DMS153 treated with DMSO at 0.1 percent for 48 hours (cell line): ENCODE measurements around the gene ZNRF2.

Source experiments
- DNase-seq: peaks from one replicate; lab custom pipeline; 2025; ENCODE audit not compliant: unreplicated experiment; lab: John Stamatoyannopoulos, UW

The ZNRF2 gene

DNA sequence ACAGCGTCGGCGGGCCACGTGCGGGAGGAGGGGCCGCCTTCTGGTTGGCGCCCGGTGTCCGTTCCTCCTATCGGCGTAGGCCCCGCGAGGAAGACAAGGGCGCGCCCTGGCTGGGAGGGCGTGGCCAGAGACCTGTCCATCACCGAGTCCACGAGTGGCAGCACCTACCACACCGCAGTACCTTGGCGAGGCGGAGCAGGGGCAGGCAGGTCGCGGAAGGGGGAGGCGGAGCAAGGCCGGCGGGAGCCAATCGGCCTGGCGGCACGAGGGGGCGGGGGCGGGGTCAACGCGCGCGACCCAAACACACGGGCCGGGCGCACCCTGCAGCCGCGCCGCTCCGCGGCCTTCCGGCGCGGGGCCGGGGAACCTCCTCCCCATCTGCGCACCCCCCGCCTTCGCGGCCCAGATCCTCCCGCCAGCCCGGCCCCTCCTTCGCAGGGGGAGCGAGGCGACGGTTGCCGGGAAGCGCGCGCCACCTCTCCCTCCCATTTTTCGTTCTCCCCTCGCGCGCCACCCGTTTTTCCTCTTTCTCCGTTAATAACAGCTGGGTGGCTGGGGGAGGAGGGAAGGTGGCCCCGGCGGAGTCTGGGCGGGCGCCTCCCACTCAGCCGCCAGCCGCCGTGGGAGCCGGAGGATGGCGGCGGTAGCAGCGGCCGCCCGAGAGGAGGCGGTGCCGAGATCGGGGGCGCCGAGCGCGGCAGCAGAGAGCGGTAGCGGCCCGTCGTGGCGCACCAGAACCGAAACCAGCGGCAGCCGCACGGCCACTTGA is at the start of gene ZNRF2:
Gene ZNRF2 (plus strand): TSS at position 300 of the 769 bp plus-strand sequence. CDS start 761 bp downstream, outside the sequence.
- peak; percentile 99 for DNase-seq

DNA sequence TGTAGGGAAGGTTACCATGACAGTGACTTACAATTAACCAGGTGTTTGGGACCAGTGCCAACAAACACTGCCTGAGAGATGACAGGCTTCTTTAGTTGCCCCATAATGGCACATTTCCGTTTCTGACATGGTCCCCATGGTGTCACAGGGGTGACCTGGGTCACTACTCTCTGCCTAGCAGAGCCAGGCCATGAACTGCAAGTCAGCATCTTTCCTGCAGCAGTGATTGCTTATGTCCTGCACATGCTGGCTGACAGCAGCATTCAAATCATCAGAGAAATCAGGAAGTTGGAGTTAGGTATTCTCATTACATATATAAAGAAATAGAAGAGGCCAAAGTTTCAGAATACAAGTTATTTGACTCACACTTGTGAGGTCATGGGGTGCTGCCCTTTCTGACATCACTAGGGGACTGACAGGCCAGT is 47.1 kb upstream of the ZNRF2 start:
- peak; percentile 65 for DNase-seq

DNA sequence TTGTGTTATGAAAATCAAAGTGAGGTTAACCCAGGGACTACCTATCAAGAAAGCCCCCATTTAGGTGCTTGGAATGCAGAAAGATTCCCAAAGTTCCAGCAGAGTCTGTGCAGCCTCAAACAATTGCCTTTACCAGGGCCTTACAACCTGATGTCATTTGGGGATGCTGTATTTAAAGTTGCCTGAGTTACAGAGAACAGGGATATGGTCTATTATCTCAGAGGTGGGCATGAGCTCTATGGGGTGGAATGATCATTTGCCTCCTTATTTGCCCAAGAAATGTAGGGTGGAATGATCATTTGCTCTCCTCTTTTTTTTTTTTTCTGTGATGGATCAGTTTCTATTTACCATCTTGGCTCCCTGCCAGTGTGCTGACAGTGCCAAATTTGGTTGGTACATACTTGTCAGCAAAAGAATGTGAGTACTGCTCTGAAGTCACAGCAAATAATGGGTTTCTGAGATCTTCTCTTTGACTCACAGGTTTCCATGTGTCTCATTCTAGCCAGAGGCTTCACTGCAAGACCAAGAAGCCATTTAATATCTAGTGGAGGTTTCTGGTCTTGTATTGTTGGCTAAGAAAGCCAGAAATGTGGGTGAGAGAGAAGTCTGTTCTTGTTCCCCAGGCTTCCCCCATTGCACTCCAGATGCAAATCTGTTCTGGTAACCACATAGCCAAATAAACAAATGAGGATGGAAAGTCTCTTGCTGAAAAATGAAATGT is 45.5 kb upstream of the ZNRF2 start:
- DNase-seq = peak; percentile 90

DNA sequence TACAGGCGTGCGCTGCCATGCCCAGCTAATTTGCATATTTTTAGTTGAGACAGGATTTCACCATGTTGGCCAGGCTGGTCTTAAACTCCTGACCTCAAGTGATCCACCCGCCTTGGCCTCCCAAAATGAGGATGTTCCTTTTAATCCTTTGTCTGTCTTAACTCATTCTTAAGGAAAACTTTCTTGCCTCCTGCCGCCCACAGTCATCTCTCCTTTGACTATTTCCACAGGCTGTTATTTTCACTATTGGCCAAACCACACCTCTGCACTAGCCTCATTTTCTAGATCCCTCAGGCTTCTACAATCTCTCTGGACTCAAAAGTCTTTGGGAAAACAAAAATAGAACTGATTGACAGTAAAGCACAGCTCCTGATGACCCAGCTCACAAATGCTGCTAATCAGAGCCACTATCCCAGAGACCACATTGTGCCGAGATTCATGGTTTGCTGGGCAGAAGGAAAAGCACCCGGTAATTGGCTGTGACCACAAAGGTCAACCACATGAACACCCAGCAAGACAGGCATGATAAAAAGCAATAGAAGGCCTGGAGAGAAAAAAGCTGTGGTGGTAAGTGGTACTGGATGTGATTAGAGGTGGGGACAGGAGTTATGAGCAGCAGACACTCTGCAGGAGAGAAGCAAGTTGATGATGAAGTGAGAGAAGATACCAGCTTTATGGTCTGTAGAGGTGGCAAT is 44.1 kb upstream of the ZNRF2 start:
- no peak for DNase-seq

DNA sequence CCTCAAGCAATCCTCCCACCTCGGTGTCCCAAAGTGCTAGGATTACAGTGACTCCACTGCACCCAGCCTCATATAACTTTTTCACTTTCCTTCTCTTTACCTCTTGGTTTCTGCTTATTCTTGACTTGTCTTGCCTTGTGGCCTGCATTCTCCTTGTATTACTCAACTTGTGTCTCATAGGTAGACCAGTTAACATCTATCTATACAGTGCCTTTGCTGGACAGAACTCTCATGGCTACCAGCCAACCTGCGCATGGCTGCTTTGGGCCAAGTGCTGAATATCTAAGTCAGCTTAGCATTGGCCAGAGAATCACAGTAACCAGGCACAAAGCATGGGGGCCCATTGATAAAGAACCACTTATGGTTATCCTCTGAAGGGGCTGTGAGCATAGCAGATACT is 42.6 kb upstream of the ZNRF2 start:
- no peak for DNase-seq

DNA sequence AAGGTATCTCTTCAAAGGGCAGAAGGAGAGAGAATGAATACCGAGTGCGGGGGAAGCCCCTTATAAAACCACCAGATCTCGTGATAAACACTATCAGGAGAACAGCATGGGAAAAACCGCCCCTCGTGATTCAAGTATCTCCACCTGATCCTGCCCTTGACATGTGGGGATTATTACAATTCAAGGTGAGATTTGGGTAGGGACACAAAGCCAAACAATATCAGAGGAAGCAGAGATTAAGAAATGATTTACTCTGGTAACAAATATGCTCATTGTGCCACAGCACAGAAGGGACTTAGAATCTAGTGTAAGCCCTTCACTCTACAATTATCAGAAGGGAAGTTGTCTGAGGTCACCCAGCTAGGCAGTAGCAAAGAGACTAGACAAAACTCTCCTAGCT is 40.1 kb upstream of the ZNRF2 start:
- DNase-seq = no peak

DNA sequence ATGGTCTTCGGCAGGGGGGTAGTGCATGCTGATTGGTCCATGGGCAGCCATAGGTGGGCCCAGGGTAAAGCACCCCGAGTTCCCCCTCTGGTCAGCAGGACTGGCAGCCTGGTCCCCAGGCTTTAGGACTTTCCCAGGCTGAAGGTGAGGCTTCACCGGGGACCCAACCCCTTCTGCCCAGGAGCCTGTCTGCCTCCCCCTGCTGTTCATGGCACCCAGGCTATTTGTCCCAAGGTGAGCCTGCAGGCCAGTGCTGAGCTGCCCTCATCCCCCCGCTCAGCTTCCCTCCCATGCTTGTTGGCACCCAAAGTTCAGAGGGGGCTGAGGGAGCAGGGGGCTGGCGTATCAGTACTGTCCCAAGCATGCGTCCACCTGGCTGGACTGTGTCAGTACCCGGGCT is 38.5 kb upstream of the ZNRF2 start:
- DNase-seq = no peak

DNA sequence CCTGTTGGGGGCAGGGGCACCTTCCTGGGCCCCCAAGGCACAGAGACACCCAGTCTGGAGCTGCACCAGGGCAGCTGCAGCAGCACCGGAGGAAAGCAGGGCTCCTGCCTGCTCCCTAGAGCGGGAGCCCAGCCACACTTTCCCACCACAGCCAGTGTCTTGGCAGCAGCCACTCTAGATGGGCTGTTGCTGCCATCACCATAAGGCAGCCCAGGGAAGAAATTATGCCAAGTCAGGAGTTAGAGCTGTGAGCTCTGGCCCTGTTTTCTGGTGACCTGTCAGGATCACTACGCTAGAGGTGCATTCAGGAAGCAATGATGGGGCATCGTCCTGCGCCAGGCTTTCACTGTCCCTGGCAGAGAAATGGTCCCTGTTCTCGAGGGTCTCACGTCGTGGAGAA is 38.0 kb upstream of the ZNRF2 start:
- no peak for DNase-seq

DNA sequence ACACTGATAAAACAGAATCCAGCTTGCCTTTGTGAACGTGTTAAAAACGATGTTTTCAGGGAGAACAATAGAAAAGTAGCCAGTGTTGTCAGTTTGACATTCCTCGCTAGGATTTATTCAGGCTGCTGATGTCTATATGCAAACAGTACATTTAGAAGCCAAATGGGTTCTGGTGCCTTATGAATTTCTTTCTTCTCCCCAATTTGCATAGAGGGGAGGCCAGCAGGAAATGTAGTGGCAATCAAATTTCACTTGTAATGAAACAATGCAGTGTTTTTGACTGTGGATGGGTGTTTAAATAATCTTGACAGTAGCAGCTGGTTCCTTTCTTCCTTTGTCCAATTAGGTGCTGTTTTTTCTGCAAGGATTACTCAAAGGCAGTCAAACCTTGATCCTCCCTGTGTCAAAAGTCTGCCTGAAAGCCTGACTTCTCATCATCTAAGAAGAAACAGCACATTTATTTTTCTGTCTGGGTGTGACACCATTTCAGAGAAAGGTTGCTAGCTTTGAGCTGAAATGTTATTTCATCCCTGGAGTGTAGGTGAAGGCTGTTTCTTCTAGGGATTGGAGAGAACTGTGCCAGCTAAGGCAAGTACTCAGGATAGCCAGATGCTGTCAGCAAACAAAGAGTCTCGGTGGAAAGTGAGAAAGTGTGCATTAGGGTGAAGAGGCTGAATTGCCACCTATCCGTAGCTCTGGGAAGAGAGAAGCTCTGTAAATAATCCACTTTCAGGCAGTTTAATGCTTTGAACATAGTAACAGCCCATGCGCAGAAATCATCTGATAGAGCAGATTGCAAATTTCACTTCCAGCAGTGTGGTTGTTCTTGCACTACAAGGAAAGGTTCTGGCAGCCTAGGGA is 36.6 kb upstream of the ZNRF2 start:
- DNase-seq = peak; percentile 57

DNA sequence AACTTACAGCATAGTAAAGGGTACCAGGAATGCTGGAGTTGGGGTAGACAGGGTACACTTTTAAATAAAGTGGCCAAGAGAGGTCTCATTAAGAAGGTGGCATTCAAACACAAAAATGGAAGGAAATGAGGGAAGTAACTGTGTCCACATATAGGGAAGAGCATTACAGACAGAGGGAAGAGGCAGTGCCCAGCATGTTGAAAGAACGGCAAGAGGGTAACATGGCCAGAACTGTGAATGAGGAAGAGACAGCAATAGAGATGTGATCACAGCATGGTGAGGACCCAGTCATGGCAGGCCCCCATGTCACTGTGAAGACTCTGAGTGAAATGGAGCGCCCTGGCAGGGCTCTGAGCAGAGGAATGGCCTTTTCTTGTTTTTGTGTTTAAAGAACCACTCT is 35.1 kb upstream of the ZNRF2 start:
- DNase-seq = no peak

DNA sequence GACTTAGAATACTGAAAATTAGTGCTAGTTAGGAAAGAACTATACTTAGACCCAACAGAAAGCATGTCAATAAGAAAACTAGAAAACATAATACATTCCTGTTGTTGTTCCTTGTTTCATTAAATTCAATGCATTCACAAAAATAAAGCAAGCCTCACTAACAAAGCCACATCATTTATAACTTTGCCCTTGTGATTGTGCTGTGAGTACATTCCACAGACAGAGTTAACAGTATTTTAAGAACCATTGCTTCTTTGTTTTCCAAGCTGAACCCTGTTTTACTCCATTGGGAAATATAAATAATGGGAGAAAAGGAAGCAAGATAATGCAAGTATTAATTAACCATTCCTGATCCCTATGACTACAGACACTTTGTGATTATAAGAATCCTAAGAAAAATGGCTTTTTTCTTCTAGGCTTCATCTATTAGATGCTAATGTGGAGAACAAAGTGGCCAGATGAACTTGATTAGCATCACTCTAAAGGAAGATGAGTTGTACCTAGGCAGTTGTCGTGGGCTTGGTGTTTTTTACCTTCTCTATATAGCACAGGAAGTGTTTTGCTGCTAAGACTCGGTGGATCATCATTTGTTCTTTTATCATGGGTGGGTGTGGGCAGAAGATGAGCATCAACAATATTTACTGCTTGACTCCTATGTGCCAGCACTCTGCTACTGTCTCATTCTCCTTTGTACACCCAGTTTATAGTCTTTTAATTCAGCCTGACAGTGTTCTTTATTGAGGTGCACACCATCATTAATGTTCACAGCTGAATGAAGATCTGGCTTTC is 34.2 kb upstream of the ZNRF2 start:
- DNase-seq = no peak

DNA sequence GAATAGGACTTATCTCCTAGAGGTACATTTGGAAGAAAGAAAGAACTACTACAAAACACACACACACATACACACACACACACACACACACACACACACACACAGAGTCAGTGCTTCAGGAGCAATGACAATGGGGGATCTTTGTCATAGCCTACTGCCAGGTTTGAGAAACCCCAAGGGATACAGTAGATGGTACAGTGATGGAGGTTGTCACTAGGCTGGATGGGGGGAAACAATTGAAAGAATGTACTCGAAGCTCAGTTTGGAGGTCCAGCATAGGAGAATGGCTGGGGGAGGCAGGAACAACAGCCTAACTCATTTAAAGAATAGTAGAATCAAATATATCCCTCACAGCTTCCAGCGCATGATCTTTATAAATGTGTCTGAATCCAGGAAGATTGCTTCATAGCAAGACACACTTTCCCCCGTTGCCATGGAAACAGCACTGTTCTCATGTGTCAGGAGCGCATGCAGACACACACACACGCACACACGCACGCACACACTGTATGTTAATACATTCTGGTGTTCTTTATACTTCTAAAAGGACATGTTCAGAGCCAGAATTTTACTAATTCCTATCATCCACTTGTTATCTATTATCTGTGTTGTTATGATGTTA is 32.6 kb upstream of the ZNRF2 start:
- DNase-seq = no peak

DNA sequence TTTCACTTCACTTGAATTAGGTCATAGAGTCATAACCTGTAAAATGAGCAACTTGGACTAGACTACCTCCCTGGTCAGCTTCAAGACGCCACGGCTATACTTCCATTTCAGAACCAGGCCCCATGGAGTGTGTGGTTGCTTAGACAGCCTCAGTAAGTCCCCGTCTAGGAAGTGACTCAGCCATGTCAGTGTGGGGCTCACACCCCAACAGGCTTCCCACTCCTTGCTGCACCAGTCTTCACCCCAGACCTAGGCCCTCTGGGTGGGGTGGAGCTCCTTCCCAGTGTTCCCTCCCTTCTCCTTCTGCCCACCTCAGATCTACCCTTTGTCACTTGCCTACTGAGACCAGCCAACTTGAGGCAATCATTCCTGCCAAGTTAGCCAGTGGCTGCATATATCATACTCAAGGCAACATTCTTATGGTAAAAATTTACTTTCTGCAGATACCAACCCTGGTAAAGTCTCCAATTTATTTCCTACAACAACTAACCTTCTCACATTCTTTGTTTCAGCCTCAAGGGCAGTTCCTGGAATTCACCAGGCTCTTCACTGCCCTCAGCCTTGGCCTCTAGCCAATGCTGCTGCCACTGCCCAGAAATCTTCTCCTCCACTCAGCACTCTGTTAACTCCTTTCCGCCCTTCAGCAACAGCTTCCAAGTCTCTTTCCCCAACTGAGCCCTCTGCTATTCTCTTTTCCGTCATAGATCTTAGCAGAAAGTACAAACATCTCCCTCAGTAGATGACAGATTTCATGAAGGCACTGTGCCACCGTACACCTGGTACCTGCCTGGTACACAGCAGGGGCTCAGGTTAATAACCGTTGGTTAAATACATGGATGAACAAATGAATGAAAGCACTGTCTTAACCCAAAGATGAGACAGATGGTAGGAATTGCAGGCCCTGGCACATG is 31.3 kb upstream of the ZNRF2 start:
- DNase-seq = no peak

DNA sequence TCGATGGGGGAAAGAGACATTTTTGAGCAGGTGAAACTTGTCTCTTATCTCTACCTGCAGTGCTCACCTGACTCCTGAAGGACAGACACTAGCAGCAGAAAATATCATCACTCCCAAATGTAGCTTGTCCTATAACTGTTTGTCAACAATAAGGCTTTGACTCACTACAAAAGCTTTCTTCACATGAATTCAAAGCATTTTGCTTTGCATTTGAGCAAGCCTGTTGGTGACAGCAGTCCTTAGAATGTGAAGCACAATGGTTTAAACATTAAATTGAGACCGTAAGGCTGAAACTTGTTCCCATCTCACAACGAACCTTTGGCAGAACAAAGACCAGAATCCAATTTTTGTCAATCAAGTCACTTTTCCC is 30.6 kb upstream of the ZNRF2 start:
- no peak for DNase-seq

DNA sequence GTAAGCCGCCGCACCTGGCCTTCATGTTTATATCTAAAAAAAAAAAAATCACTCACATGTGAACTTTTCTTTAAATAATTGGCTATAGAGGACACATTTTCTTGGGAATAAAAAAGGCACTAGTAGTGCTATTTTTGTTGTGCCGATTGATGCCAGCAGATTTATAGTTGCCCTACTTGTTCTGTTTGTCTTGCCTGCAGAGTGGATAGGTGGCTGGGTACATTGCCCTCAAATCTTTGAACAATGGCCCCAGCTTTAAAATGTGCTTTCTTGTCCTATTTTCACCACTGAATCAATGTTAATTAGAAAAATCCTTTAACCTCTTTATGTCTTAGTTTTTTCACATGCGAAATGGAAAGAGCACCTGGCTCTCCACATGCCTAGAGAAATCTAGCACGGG is 30.1 kb upstream of the ZNRF2 start:
- DNase-seq = no peak

DNA sequence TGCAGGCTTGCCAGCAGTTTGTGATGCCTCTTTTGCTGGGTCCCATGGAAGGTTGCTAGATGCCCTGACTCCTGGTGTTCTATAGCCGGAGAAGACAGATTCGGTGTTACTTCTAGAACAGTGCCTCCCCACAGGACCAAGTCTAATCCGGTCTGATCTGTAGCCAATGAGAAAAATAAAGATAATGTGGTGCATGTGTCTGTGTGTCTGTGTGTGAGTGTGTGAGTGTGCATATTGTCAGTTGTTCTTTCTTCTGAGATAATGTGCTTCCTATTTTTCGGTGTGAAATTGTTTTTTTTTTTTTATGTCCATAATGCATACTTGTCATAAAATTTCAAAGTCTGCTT is 29.7 kb upstream of the ZNRF2 start:
- DNase-seq = no peak

DNA sequence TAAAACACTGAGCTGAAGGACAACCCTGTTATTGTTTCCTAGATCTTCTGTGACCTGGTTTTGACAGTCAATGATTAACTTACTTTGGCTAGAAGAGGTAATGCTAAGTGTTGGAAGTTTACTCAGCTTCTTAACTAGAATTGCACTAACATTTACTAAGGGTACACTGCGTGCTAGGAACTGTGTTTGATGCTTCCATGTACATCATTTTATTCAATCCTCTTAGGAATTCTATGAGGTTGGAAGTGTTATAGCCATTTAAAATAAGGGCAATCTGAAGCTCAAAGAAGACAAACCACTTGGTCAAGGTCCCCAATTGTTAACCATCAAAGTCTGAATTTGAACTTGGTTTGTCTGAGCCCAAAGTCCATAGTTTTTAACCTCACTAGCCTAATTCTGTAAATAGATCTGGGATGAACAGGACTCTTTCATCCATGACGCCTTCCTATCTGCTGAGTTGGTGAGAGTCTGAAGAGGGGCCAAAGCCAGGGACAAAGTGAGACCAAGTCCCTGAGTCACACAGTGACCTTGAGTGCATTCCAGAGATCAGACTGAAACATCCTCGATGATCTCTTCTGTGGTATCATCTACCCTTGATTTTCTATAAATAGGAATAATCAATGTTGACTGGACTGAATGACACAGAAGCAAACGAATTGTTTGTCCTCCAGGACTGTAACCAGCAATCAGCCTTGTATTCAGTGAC is 29.2 kb upstream of the ZNRF2 start:
- no peak for DNase-seq

DNA sequence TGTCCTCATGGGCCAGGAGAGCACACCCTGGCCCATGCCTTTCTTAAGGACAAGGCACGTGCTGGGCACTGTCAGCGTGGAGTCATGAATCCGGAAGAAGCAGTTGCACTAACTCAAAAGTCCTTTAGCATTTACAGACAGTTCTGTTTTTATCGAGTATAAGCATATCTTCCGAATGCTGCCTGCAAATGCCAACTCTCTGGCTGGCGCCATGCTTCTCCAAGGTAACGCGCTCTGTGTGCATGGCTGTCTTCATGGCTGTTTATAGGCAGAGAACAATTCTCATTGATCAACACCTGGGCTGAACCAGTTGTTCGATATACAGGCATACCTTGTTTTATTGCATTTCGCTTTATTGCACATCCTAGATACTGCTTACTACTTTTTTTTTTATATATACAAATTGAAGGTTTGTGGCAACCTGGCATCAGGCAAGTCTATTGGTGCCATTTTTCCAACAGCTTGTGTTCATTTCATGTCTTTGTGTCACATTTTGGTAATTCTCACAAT is 28.0 kb upstream of the ZNRF2 start:
- DNase-seq = no peak
